ENCODE measurements around the gene WDR53.

GRCh38 chr3:196523841-196524240 is 44.5 kb downstream of the WDR53 start:
- no peak for TF ChIP-seq CTCF (IDR thresholded peaks at IDR 0.05; ENCODE audit: insufficient read depth, low read length)
- TF ChIP-seq GABPA (IDR thresholded peaks at IDR 0.05; ENCODE audit: low read depth) = no peak
